Measurements from ENCODE around the gene KCNJ16. TPM values are rescaled to one million over a fixed set of nuclear protein-coding genes. Genes with fewer than 3 reads are reported as not detected.

The KCNJ16 gene
- total RNA-seq, 1 donor from 2014 or later, result 0.35 TPM

GRCh38 chr17:70091696-70092095, 16.7 kb downstream of the KCNJ16 start:
- no peak for TF ChIP-seq CTCF (IDR thresholded peaks at IDR 0.05)
- DNase-seq, result no peak
- intact Hi-C loops (cut with DNase I), result no loop called here
- no peak for ATAC-seq
- H3K27ac ChIP-seq, result no peak overlapping the region
- H3K36me3 ChIP-seq, result no peaks in the 10 kb centered on the region
- no peaks in the 10 kb centered on the region for H3K4me1 ChIP-seq
- H3K9me3 ChIP-seq, result no peaks in the 10 kb centered on the region
- no peak overlapping the region for H3K4me3 ChIP-seq
- no peaks in the 10 kb centered on the region for H3K27me3 ChIP-seq

GRCh38 chr17:70093163-70093562, 18.1 kb downstream of the KCNJ16 start:
- no peak for TF ChIP-seq CTCF (IDR thresholded peaks at IDR 0.05)
- Histone ChIP-seq H3K27me3 (no peaks in the 10 kb centered on the region), H3K27ac (no peak overlapping the region), H3K36me3 (no peaks in the 10 kb centered on the region), H3K9me3 (no peaks in the 10 kb centered on the region), H3K4me3 (no peak overlapping the region), H3K4me1 (no peaks in the 10 kb centered on the region)
- DNase-seq (no peak), ATAC-seq (no peak)
- intact Hi-C loops (cut with DNase I), result no loop called here

GRCh38 chr17:70095455-70095854, 20.4 kb downstream of the KCNJ16 start:
- intact Hi-C loops (cut with DNase I), result no loop called here
- no peak for TF ChIP-seq CTCF (IDR thresholded peaks at IDR 0.05)

GRCh38 chr17:70096861-70097260, 21.8 kb downstream of the KCNJ16 start:
- Histone ChIP-seq H3K9me3 (no peaks in the 10 kb centered on the region), H3K27ac (no peak overlapping the region), H3K36me3 (no peaks in the 10 kb centered on the region), H3K27me3 (no peaks in the 10 kb centered on the region), H3K4me1 (peaks cover 12% of the 10 kb centered on the region), H3K4me3 (no peak overlapping the region)
- no peak for TF ChIP-seq CTCF (IDR thresholded peaks at IDR 0.05)
- DNase-seq (no peak), ATAC-seq (no peak)
- intact Hi-C loops (cut with DNase I), result no loop called here

More at GRCh38 chr17:70095455-70095854, 20.4 kb downstream of the KCNJ16 start:
- Histone ChIP-seq H3K4me3 (no peak overlapping the region), H3K4me1 (peaks cover 12% of the 10 kb centered on the region), H3K27me3 (no peaks in the 10 kb centered on the region), H3K27ac (no peak overlapping the region), H3K36me3 (no peaks in the 10 kb centered on the region), H3K9me3 (no peaks in the 10 kb centered on the region)
- ATAC-seq, result no peak
- DNase-seq, result no peak

- ATAC-seq (no peak), DNase-seq (no peak)
- H3K36me3 ChIP-seq, result no peaks in the 10 kb centered on the region
- H3K27me3 ChIP-seq, result no peaks in the 10 kb centered on the region
- peaks cover 12% of the 10 kb centered on the region for H3K4me1 ChIP-seq
- no peak overlapping the region for H3K4me3 ChIP-seq
- H3K27ac ChIP-seq, result no peak overlapping the region
- intact Hi-C loops (cut with DNase I), result no loop called here
- TF ChIP-seq CTCF (IDR thresholded peaks at IDR 0.05), result no peak
- no peaks in the 10 kb centered on the region for H3K9me3 ChIP-seq
Observed at GRCh38 chr17:70098030-70098429, 23.0 kb downstream of the KCNJ16 start.

GRCh38 chr17:70099294-70099693, 24.3 kb downstream of the KCNJ16 start:
- ATAC-seq (peak; percentile 66), DNase-seq (no peak)
- Histone ChIP-seq H3K27ac (no peak overlapping the region), H3K27me3 (no peaks in the 10 kb centered on the region), H3K36me3 (no peaks in the 10 kb centered on the region), H3K4me1 (peaks cover 12% of the 10 kb centered on the region), H3K4me3 (no peak overlapping the region), H3K9me3 (no peaks in the 10 kb centered on the region)
- intact Hi-C loops (cut with DNase I), result no loop called here
- no peak for TF ChIP-seq CTCF (IDR thresholded peaks at IDR 0.05)
